ENCODE measurements around the gene LAX1. TPM values are rescaled to one million over a fixed set of nuclear protein-coding genes. Genes with fewer than 3 reads are reported as not detected.

The LAX1 gene
- total RNA-seq, 1 donor from 2014 or later: not detected

GRCh38 chr1:203818399-203818798, 53.4 kb downstream of the LAX1 start:
- Mint-ChIP-seq H3K27ac (no peak overlapping the region), H3K36me3 (ENCODE audit: insufficient read depth) (peaks cover 36% of the 10 kb centered on the region), H3K4me3 (ENCODE audit: low read depth) (no peak overlapping the region), H3K4me1 (ENCODE audit: low read depth) (no peaks in the 10 kb centered on the region), H3K27me3 (no peaks in the 10 kb centered on the region), H3K9me3 (ENCODE audit: low read depth) (no peaks in the 10 kb centered on the region)
- TF ChIP-seq, protein P1, sequence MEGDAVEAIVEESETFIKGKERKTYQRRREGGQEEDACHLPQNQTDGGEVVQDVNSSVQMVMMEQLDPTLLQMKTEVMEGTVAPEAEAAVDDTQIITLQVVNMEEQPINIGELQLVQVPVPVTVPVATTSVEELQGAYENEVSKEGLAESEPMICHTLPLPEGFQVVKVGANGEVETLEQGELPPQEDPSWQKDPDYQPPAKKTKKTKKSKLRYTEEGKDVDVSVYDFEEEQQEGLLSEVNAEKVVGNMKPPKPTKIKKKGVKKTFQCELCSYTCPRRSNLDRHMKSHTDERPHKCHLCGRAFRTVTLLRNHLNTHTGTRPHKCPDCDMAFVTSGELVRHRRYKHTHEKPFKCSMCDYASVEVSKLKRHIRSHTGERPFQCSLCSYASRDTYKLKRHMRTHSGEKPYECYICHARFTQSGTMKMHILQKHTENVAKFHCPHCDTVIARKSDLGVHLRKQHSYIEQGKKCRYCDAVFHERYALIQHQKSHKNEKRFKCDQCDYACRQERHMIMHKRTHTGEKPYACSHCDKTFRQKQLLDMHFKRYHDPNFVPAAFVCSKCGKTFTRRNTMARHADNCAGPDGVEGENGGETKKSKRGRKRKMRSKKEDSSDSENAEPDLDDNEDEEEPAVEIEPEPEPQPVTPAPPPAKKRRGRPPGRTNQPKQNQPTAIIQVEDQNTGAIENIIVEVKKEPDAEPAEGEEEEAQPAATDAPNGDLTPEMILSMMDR (IDR thresholded peaks at IDR 0.05; ENCODE audit: unreplicated experiment): no peak
- no peak for DNase-seq (ENCODE audit: low spot score, unreplicated experiment)

DNA sequence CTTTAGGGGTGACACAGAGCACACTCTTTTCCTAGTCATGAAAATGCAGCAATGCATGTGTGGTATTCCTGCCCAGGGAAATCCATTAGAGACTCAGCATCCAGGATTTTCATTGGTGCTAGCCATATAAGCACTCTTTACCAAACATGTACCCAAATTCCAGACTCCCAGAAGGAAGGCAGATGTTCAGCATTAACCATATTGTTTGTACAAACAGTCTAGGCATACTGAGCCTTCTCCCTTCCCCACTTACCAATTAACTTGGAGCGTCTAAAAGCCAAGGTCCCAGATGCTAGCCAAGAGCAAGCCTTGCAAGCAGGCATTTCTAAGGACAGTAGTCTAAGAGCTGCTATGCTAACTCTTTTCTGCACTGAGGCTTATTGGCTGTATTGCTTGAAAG, 58.3 kb downstream of the LAX1 start:
- Mint-ChIP-seq H3K27ac (no peak overlapping the region), H3K4me3 (ENCODE audit: low read depth) (no peak overlapping the region), H3K36me3 (ENCODE audit: insufficient read depth) (peaks cover 43% of the 10 kb centered on the region), H3K4me1 (ENCODE audit: low read depth) (no peaks in the 10 kb centered on the region), H3K27me3 (no peaks in the 10 kb centered on the region), H3K9me3 (ENCODE audit: low read depth) (no peaks in the 10 kb centered on the region)
- TF ChIP-seq, protein P1 (IDR thresholded peaks at IDR 0.05; ENCODE audit: unreplicated experiment): no peak
- DNase-seq (ENCODE audit: low spot score, unreplicated experiment): no peak

Other genes with a start within 250 kb of the LAX1 start
- 39.2 and 40.8 TPM in 2 replicates for gene ATP2B4, start 138.4 kb upstream of the LAX1 start, total RNA-seq
- 35.3 and 36.1 TPM in 2 replicates for gene ZBED6, start 30.4 kb downstream of the LAX1 start, total RNA-seq
- 98.9 and 100 TPM in 2 replicates for gene ZC3H11A, start 30.4 kb downstream of the LAX1 start, total RNA-seq
- gene SNRPE, start 96.4 kb downstream of the LAX1 start, total RNA-seq: 240 and 253 TPM in 2 replicates